Inferior parietal cortex (tissue), 1 donor: Measurements from ENCODE around the gene GTF3C5.
"Not testable (repeated sequence)": the region's sequence is repeated elsewhere in the genome, so short reads cannot be mapped to it uniquely, and the experiment has no call there.

Source experiments
- DNase-seq: peaks from one replicate; pipeline ENCODE4 v3.0.0-alpha.2; 2016; ENCODE audit errors: extremely low spot score

The GTF3C5 gene

GRCh38 chr9:133068431-133068830 lies 37.6 kb downstream of the GTF3C5 start:
- not testable (repeated sequence) for DNase-seq

DNA sequence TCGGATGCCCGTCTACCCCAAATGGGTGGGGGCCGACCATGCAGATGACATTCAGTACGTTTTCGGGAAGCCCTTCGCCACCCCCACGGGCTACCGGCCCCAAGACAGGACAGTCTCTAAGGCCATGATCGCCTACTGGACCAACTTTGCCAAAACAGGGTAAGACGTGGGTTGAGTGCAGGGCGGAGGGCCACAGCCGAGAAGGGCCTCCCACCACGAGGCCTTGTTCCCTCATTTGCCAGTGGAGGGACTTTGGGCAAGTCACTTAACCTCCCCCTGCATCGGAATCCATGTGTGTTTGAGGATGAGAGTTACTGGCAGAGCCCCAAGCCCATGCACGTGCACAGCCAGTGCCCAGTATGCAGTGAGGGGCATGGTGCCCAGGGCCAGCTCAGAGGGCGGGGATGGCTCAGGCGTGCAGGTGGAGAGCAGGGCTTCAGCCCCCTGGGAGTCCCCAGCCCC lies 39.7 kb downstream of the GTF3C5 start:
- not testable (repeated sequence) for DNase-seq

DNA sequence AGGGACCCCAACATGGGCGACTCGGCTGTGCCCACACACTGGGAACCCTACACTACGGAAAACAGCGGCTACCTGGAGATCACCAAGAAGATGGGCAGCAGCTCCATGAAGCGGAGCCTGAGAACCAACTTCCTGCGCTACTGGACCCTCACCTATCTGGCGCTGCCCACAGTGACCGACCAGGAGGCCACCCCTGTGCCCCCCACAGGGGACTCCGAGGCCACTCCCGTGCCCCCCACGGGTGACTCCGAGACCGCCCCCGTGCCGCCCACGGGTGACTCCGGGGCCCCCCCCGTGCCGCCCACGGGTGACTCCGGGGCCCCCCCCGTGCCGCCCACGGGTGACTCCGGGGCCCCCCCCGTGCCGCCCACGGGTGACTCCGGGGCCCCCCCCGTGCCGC lies 40.2 kb downstream of the GTF3C5 start:
- not testable (repeated sequence) for DNase-seq

DNA sequence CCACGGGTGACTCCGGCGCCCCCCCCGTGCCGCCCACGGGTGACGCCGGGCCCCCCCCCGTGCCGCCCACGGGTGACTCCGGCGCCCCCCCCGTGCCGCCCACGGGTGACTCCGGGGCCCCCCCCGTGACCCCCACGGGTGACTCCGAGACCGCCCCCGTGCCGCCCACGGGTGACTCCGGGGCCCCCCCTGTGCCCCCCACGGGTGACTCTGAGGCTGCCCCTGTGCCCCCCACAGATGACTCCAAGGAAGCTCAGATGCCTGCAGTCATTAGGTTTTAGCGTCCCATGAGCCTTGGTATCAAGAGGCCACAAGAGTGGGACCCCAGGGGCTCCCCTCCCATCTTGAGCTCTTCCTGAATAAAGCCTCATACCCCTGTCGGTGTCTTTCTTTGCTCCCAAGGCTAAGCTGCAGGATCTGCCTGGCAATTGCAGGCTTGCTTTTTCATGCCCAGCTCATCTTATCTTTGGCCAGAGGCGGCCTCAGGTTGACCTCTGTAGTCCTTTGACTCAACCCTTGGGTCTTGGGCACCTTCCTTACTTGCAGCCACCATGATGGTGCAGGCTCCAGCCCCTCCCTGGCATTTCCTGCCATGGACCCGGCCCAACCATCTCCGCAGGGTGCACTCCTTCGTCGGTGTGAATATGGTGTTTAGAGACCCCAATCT lies 40.8 kb downstream of the GTF3C5 start:
- no peak for DNase-seq

DNA sequence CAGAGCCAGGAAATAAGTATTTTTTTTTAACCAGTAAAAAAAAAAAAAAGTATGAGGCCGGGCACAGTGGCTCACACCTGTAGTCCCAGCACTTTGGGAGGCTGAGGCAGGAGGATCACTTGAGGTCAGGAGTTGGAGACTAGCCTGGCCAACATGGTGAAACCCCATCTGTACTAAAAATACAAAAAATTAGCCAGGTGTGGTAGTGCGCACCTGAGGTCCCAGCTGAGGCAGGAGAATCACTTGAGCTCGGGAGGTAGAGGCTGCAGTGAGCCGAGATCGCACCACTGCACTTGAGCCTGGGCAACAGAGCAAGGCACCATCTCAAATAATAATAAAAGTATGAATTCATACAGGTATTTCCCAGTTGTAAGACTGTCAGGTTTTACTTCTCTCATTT lies 41.4 kb downstream of the GTF3C5 start:
- not testable (repeated sequence) for DNase-seq

GRCh38 chr9:133073086-133074014 lies 42.6 kb downstream of the GTF3C5 start:
- DNase-seq, result no peak

GRCh38 chr9:133074111-133074651 lies 43.4 kb downstream of the GTF3C5 start:
- DNase-seq, result no peak

DNA sequence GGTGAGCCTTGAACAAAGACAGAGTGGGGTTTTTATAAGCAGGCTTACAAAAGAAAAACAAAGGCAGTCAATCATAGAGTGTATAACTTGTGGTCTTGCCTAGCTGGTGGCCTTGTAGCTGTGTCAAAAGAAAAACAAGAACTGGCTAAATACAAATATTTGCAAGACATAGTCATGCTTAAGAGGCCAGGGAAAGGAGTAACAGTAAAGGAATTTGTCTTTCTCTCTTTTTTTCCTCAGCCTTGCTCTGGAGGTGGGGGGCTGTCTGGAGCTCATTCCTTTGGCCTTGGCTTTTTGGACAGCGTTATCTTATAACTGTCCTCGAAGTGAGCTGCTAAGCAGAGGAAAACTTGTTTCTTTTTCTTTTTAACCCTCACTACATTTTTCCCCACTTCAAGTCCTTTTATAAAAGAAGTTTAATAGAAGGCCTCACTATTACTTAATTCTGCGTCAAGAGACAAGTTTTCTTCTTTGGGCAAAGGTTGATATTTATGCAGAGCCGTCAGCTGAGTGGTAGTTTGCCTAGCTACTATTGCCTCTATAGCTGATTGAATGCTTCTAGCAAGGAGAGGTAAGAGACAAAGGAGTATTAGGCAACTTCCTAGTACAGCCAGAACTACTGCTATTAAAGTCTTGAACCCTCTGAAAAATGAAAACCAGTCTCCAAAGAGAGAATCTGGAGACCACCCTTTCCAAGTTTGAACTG lies 45.3 kb downstream of the GTF3C5 start:
- DNase-seq, result no peak

- DNase-seq, result no peak
Observed at GRCh38 chr9:133076691-133077090, 45.9 kb downstream of the GTF3C5 start.

DNA sequence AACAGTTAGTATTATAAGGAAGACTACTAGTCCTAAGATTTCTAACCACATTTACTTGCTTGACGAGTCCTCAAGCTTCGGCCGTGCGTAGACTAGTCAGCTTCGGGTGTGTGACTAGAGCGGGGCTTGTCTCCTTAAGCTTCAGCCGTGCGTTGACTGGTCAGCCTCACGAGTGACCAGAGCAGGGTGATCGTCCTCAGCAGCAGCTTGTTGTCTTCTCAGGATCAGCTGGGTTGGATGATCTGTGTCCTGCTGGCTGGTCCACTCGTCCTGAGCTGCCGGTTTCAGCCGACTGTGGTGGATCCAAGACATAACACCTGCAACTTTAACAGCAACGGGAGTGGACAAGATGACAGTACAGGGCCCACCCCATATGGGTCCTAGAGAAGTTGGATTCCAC lies 47.7 kb downstream of the GTF3C5 start:
- DNase-seq, result no peak

DNA sequence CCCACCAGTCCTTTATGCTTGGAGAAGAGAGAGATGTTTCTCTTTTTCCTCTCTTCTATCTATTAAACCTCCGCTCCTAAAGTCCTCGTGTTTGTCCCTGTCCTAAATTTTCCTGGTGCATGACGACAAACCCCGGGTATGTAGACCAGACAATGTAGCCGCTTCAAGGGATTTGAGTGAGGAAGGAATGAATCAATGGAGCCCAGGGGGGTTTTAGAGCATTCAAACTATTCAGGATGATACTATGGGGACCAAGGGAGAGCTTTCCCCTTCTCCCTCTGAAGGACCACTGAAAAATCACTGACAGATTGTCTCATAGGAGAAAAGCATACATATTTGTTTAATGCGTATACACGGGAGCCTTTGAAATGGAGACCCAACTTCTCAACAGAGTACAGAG lies 49.4 kb downstream of the GTF3C5 start:
- no peak for DNase-seq

DNA sequence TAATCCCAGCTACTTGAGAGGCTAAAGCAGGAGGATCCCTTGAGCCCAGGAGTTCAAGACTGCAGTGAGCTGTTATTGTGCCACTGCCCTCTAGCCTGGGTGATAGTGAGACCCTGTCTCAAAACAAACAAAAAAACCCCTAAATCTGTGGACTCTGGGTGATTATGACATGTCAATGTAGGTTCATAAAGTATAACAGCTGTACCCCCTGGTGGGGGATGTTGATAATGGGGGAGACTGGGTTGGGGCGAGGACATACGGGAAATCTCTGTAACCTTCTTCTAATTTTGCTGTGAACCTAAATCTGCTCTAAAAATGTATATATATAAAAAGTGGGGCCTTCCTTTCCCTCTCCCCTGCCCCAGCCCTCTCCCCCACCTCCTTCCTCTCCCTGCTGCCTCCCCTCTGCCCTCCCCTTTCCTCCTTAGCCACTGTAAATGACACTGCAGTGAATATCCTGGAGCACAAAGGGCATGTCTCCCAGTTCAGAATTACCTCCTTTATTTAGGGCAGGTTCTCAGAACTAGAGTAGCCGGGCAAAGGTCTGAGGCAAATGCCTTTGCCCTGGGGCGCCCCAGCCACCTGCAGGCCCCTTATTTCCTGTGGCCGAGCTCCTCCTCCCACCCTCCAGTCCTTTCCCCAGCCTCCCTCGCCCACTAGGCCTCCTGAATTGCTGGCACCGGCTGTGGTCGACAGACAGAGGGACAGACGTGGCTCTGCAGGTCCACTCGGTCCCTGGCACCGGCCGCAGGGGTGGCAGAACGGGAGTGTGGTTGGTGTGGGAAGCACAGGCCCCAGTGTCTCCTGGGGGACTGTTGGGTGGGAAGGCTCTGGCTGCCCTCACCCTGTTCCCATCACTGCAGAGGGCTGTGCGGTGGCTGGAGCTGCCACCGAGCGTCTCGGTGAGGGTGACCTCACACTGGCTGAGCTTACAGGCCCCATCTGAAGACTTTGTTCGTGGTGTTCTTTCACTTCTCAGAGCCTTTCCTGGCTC lies 50.3 kb downstream of the GTF3C5 start:
- not testable (repeated sequence) for DNase-seq

- not testable (repeated sequence) for DNase-seq
Observed at GRCh38 chr9:133081957-133082644, 51.3 kb downstream of the GTF3C5 start.

- not testable (repeated sequence) for DNase-seq
Observed at GRCh38 chr9:133083688-133084087, 52.9 kb downstream of the GTF3C5 start.

- DNase-seq, result not testable (repeated sequence)
Observed at GRCh38 chr9:133086212-133086860, 55.5 kb downstream of the GTF3C5 start.

- DNase-seq, result no peak
Observed at GRCh38 chr9:133086894-133087293, 56.1 kb downstream of the GTF3C5 start.

DNA sequence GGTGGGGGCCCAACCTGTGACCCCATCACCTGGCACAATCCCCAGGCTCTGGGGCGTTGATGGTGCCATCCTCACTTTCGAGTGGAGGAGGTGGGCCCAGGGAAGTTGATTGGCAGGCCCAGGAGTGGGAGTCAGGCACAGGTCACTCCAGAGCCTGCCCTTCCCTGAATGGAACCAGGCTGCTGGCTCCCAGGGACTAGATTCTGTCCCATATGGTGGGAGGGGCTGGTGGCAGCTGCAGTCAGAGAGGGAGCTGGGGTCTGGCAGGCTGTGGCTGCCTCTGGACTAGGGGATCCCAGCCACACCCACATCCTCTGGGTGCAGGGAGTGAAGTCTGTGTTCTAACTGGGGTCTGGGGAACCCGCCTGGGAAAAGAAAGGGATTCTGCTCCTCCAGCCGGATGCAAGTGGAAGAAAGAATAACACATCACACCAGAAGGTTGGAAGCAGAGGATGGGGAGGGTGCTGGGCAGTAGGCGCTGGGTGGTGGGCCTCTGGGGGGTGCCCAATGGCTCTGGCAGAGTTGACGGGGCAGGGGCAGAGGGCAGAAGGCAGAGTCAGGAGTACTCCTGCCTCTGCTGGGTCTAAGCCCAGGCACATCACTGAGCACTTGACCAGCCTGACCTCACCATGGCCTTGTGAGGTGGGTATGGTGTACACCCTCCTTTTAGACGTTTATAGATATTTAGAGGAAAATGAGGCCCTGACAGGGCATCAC lies 56.8 kb downstream of the GTF3C5 start:
- no peak for DNase-seq

DNA sequence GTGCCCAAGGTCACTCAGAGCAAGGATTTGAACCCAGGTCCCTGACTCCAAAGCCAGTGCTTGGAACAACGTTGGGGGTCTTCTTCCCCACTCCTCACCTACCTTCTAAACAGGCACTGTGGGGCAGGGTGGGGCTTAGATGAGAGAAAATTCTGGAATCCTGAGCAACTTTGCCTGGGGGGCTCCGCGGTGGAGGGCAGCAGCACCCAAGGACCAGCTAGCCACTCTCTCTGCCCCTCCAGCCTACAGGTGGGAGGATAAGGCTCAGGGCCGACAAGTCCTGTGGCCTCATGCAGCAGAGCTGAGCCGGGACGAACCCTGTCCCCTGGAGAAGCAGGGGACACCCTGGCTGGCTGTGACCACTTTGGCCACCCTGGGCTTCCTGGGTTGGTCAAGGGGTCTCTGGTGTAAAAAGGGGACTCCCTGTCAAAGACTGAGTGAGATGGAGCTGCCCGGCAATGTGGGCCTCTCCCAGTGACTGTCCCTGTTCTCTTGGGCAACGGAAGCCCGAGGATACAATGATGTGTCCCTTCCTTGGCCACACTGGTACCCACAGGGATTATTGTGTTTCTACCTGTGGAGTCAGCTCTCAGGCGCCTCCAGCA lies 57.5 kb downstream of the GTF3C5 start:
- no peak for DNase-seq
